ENCODE results near the gene KY. TPM values are rescaled to one million over a fixed set of nuclear protein-coding genes. Genes with fewer than 3 reads are reported as not detected.

The KY gene
- total RNA-seq, 2 donors from 2014 or later, result 1.4 to 1.7 TPM

DNA sequence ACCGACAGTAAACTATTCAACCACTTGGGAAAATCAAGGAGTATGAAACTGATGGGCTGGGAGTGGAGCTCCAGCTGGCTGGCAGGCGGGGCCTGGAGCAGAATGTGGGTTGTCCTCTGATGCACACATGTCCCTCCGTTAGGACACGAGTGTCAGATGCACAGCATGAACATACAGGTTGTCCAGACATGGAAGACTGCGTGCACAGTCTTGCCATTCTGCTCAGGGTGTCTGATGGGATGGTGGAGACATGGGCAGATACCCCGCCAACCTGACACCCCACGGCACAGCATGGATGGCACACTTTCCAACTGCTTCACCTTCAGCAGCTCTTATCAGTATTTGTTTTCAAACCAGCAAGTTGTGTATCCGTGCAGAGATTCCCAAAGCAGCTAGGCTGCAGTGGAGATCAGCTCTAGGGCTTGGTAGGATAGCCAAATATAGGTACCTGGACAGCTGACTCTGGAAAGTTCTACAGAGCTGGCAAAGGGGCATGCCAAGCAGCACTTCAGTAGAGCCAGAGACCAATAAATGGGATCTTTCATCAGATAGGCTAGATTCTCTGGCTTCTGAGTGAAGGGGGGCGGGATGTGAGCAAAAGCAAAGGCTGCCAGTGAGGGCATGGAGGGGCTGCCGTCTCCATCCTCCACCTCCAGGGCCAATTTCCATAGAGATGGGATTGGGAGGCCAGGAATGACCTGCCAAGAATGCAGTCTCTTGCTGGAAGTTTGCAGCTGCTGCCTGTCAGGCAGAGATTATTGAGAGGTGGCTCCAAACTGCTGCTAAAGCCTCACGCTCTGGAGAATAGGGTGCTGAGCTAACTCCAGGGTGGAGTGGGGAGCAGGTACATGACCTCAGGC lies 47.2 kb upstream of the KY start:
- no peak for DNase-seq (ENCODE audit: low spot score)
- 61% methylated on average over 11 of the region's 11 CpGs for WGBS
- Histone ChIP-seq H3K9me3 (no peaks in the 10 kb centered on the region), H3K27me3 (replicated peaks; ENCODE audit: insufficient read depth) (no peaks in the 10 kb centered on the region), H3K4me3 (no peak overlapping the region), H3K27ac (no peak overlapping the region), H3K36me3 (no peaks in the 10 kb centered on the region), H3K4me1 (replicated peaks) (no peaks in the 10 kb centered on the region)
- intact Hi-C loops (cut with DNase I), result no loop called here
- TF ChIP-seq POLR2AphosphoS5 (IDR thresholded peaks at IDR 0.05), result no peak
- no peak for TF ChIP-seq CTCF (IDR thresholded peaks at IDR 0.05)
- no peak for TF ChIP-seq POLR2A (IDR thresholded peaks at IDR 0.05)

GRCh38 chr3:134696155-134696554 lies 45.3 kb upstream of the KY start:
- DNase-seq (ENCODE audit: low spot score), result no peak
- Histone ChIP-seq H3K27me3 (replicated peaks; ENCODE audit: insufficient read depth) (no peaks in the 10 kb centered on the region), H3K9me3 (no peaks in the 10 kb centered on the region), H3K4me1 (replicated peaks) (no peaks in the 10 kb centered on the region), H3K36me3 (no peaks in the 10 kb centered on the region), H3K4me3 (no peak overlapping the region), H3K27ac (peak overlapping the region in 1 of 2 donors; percentile 28)
- no peak for TF ChIP-seq CTCF (IDR thresholded peaks at IDR 0.05)
- no peak for TF ChIP-seq POLR2AphosphoS5 (IDR thresholded peaks at IDR 0.05)
- no peak for TF ChIP-seq POLR2A (IDR thresholded peaks at IDR 0.05)
- intact Hi-C loops (cut with DNase I), result no loop called here
- WGBS, result 90% methylated on average over 4 of the region's 4 CpGs

DNA sequence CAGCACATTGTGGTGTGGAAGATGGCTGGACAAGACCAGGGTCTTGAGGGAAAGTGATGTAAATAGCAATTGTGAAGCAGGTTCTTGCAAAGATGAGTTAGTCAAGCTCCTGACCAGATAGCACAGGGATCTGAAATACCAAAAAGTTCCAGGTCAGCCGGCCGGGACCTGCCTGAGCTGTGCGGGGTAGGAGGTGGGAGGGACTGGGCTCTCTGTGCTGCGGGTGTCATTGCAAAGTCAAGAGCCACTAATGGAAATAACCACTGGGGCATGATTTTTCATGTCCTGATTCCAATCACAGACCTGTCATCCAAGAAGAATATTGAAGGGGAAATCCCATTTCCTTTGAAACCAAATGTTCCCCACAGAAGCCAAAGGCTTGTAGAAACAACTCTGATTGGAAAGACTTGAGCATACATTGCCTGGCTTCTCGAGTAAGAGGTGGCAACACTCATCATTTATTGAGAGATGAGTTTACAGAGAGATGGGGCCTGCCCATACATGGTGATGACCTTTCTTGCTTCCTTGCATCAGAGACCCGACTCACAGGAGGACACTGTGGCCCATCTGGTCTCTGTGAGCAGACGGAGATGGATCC lies 44.2 kb upstream of the KY start:
- TF ChIP-seq POLR2AphosphoS5 (IDR thresholded peaks at IDR 0.05), result peak; percentile 56
- TF ChIP-seq POLR2A (IDR thresholded peaks at IDR 0.05), result no peak
- intact Hi-C loops (cut with DNase I), result no loop called here
- no peaks in the 10 kb centered on the region for H3K36me3 ChIP-seq
- DNase-seq (ENCODE audit: low spot score), result peak; percentile 27
- WGBS, result 46% methylated on average over 7 of the region's 7 CpGs
- peak overlapping the region; percentile 5 to 46 for H3K27ac ChIP-seq
- H3K9me3 ChIP-seq, result no peaks in the 10 kb centered on the region
- H3K4me1 ChIP-seq (replicated peaks), result no peaks in the 10 kb centered on the region
- no peak overlapping the region for H3K4me3 ChIP-seq
- no peaks in the 10 kb centered on the region for H3K27me3 ChIP-seq (replicated peaks; ENCODE audit: insufficient read depth)

DNA sequence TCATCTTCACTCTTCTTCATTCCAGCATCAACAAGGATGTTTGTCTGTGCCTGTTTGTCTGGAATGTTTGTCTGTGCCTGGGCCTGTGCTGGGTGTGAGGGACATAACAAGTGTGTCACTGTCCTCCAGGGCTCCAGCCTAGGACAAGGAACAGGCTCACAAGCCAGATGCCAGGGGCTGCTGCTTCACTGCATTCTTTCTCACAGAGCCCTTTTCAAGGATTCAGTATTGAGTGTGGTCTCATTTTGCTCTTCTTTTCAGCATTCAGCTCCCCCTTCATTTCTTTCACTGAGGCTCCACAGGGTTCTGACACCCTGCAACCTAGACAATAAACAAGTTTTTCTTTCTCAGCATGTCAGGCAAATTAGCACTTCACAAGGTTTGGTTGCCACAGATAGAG lies 43.6 kb upstream of the KY start:
- intact Hi-C loops (cut with DNase I), result no loop called here
- H3K27ac ChIP-seq, result peak overlapping the region in 1 of 2 donors; percentile 5
- TF ChIP-seq CTCF (IDR thresholded peaks at IDR 0.05) (no peak), POLR2A (IDR thresholded peaks at IDR 0.05) (no peak), POLR2AphosphoS5 (IDR thresholded peaks at IDR 0.05) (no peak)
- no peaks in the 10 kb centered on the region for H3K9me3 ChIP-seq
- no peaks in the 10 kb centered on the region for H3K27me3 ChIP-seq (replicated peaks; ENCODE audit: insufficient read depth)
- no peaks in the 10 kb centered on the region for H3K36me3 ChIP-seq
- no peak overlapping the region for H3K4me3 ChIP-seq
- DNase-seq (ENCODE audit: low spot score), result no peak
- H3K4me1 ChIP-seq (replicated peaks), result no peaks in the 10 kb centered on the region

- no peaks in the 10 kb centered on the region for H3K9me3 ChIP-seq
- H3K4me1 ChIP-seq (replicated peaks), result no peaks in the 10 kb centered on the region
- TF ChIP-seq CTCF (IDR thresholded peaks at IDR 0.05) (no peak), POLR2AphosphoS5 (IDR thresholded peaks at IDR 0.05) (no peak), POLR2A (IDR thresholded peaks at IDR 0.05) (no peak)
- H3K27me3 ChIP-seq (replicated peaks; ENCODE audit: insufficient read depth), result no peaks in the 10 kb centered on the region
- intact Hi-C loops (cut with DNase I), result no loop called here
- no peak overlapping the region for H3K4me3 ChIP-seq
- DNase-seq (ENCODE audit: low spot score), result no peak
- no peaks in the 10 kb centered on the region for H3K36me3 ChIP-seq
- WGBS, result 77% methylated on average over 7 of the region's 7 CpGs
- H3K27ac ChIP-seq, result no peak overlapping the region
These were observed 43.0 kb upstream of the KY start for GRCh38 chr3:134693804-134694203.
